Measurements from ENCODE around the gene NEIL3. TPM values are rescaled to one million over a fixed set of nuclear protein-coding genes. Genes with fewer than 3 reads are reported as not detected.

The NEIL3 gene
- total RNA-seq, 4 donors from 2014 or later, result not detected

DNA sequence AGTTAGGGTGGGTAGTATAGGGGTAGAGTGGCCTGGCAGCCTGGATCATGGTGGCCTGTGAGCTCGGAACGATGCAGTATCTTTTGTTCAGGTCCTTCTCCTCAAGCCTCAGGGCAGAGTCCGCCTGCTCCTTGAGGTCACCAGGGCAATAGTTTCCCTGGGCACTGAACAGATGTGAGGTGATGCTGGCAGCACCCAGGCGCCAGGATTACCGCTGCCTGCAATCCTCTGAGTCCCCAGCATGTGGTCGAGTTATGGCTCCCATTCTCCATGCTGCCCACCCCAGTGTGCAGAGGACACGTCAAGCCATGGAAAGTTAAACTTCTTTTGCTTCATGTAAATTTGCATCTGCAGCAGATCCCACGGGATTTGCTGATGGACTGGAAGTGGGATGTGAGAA lies 38.7 kb downstream of the NEIL3 start:
- no peak overlapping the region for H3K4me3 ChIP-seq
- H3K9me3 ChIP-seq, result no peaks in the 10 kb centered on the region
- DNase-seq (ENCODE audit: low spot score in 2 of 2), result no peak
- no peak overlapping the region for H3K27ac ChIP-seq
- no peaks in the 10 kb centered on the region for H3K4me1 ChIP-seq
- H3K27me3 ChIP-seq, result no peaks in the 10 kb centered on the region
- TF ChIP-seq, protein P1, sequence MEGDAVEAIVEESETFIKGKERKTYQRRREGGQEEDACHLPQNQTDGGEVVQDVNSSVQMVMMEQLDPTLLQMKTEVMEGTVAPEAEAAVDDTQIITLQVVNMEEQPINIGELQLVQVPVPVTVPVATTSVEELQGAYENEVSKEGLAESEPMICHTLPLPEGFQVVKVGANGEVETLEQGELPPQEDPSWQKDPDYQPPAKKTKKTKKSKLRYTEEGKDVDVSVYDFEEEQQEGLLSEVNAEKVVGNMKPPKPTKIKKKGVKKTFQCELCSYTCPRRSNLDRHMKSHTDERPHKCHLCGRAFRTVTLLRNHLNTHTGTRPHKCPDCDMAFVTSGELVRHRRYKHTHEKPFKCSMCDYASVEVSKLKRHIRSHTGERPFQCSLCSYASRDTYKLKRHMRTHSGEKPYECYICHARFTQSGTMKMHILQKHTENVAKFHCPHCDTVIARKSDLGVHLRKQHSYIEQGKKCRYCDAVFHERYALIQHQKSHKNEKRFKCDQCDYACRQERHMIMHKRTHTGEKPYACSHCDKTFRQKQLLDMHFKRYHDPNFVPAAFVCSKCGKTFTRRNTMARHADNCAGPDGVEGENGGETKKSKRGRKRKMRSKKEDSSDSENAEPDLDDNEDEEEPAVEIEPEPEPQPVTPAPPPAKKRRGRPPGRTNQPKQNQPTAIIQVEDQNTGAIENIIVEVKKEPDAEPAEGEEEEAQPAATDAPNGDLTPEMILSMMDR (IDR thresholded peaks at IDR 0.05), result no peak
- 95 to 100% methylated on average over 8 of the region's 8 CpGs for WGBS, 2 donors
- no peaks in the 10 kb centered on the region for H3K36me3 ChIP-seq

DNA sequence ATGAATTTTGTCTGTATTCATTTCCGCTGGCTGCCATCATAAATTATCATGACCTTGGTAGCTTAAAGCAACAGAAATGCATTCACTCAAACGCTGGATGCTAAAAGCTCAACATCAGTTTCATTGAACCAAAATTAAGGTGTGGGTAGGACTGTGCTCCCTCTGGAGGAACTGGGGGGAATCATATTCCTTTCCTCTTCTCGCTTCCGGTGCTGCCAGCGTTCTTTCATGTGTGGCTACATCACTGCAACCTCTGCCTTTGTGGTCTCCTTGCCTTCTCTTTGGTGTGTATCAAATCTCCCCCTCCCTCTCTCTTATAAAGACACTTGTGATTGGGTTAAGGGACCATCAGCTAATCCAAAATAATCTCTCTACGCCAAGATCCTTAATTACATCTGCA lies 39.5 kb downstream of the NEIL3 start:
- TF ChIP-seq POLR2A (IDR thresholded peaks at IDR 0.05), result no peak
- TF ChIP-seq, protein P1 (IDR thresholded peaks at IDR 0.05), result no peak
- no peak for TF ChIP-seq EP300 (IDR thresholded peaks at IDR 0.05)
- no peak overlapping the region for H3K4me3 ChIP-seq
- H3K9me3 ChIP-seq, result no peaks in the 10 kb centered on the region
- no peaks in the 10 kb centered on the region for H3K4me1 ChIP-seq
- 94% methylated on average over 6 of the region's 6 CpGs for WGBS, 2 donors
- H3K27ac ChIP-seq, result no peak overlapping the region
- H3K36me3 ChIP-seq, result no peaks in the 10 kb centered on the region
- no peaks in the 10 kb centered on the region for H3K27me3 ChIP-seq
- no peak for DNase-seq (ENCODE audit: low spot score in 2 of 2)

DNA sequence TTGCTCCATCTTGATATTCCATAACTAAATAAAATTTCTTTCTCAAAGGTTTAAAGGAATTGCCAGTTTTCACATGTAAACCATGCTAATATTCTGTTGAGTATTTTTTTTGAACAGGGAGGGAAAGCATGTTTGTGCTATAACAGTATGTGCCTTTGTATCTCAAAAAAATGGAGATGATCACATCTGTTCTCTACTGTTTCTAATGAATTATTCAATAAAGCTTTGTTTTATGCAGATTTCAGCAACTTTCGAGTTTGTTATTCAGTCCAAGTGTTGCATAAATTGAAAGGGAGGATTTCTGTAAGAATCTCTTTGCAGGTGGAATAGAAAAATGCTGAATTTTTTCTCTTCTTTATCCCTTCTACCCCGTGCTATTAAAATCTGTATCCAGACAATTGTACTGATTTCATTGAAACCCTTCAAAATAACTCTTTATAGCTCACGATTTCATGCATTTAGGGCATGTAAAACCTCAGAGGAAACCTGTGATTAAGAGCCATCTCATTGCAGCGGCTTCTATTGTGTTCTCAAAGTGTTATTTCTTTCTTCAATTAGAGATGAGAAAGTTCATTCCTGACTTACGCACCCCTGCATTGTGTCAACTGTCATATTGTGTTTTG lies 42.1 kb downstream of the NEIL3 start:
- Histone ChIP-seq H3K4me1 (no peaks in the 10 kb centered on the region), H3K27me3 (no peaks in the 10 kb centered on the region), H3K27ac (no peak overlapping the region), H3K36me3 (no peaks in the 10 kb centered on the region), H3K9me3 (no peaks in the 10 kb centered on the region), H3K4me3 (no peak overlapping the region)
- TF ChIP-seq POLR2A (IDR thresholded peaks at IDR 0.05), result no peak
- TF ChIP-seq, protein P1 (IDR thresholded peaks at IDR 0.05), result no peak
- no peak for TF ChIP-seq EP300 (IDR thresholded peaks at IDR 0.05)
- WGBS, 2 donors, result 68 to 72% methylated on average over 5 of the region's 5 CpGs
- no peak for DNase-seq (ENCODE audit: low spot score in 2 of 2)

DNA sequence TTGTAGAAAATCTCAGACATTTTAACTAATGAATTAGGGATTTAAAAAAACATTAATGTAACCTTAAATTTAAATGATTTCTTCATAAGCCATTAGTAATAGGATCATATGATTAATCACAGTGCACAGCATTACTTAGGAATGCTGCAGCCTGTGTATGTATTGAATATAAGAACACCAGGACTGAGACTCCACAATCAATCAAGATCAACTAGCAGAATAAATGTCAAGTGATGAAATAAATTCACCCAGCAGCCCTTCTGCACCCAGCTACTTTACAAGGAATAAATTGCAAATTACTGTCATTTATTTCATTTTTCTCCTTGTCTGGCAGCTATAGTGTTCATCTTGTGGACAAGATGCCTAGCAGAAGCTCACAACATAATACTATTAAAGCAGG lies 46.5 kb downstream of the NEIL3 start:
- TF ChIP-seq EP300 (IDR thresholded peaks at IDR 0.05), result no peak
- TF ChIP-seq POLR2A (IDR thresholded peaks at IDR 0.05), result no peak
- TF ChIP-seq, protein P1 (IDR thresholded peaks at IDR 0.05), result no peak
- H3K4me1 ChIP-seq, result no peaks in the 10 kb centered on the region
- no peaks in the 10 kb centered on the region for H3K9me3 ChIP-seq
- H3K27me3 ChIP-seq, result no peaks in the 10 kb centered on the region
- no peaks in the 10 kb centered on the region for H3K36me3 ChIP-seq
- no peak for DNase-seq (ENCODE audit: low spot score in 2 of 2)
- H3K4me3 ChIP-seq, result no peak overlapping the region
- H3K27ac ChIP-seq, result no peak overlapping the region

DNA sequence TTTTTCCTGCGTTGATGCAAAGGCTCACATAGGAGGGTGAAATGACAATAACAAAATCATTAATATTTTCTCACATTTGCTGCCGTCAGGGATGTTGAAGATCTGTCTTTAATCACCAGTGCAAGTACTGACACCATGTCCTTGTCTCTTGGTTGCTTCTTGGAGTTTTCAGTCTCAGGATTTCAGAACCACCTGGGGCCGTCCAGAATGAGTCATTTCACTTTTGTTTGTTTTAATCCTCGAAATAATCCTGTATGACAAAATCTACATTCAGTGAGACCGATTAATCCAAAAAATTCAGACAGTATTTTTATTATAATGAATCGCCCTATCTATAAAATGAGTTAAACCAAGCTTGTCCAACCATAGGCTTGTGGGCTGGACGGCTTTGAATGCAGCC lies 47.2 kb downstream of the NEIL3 start:
- H3K9me3 ChIP-seq, result no peaks in the 10 kb centered on the region
- no peak overlapping the region for H3K27ac ChIP-seq
- no peak for DNase-seq (ENCODE audit: low spot score in 2 of 2)
- TF ChIP-seq EP300 (IDR thresholded peaks at IDR 0.05), result no peak
- TF ChIP-seq POLR2A (IDR thresholded peaks at IDR 0.05), result no peak
- TF ChIP-seq, protein P1 (IDR thresholded peaks at IDR 0.05), result no peak
- H3K4me3 ChIP-seq, result no peak overlapping the region
- H3K36me3 ChIP-seq, result no peaks in the 10 kb centered on the region
- 93 to 94% methylated on average over 7 of the region's 7 CpGs for whole genome bisulfite sequencing, 2 donors
- no peaks in the 10 kb centered on the region for H3K27me3 ChIP-seq
- H3K4me1 ChIP-seq, result no peaks in the 10 kb centered on the region
